HG03520 (cell line): ENCODE data around the gene SLC1A4.
A peak's percentile ranks its signal among the peaks of the same experiment; 100 is the strongest.
"Not testable (repeated sequence)": the region's sequence is repeated elsewhere in the genome, so short reads cannot be mapped to it uniquely, and the experiment has no call there.

ENCODE experiments used
- ATAC-seq: cut with Tn5 transposase; IDR thresholded peaks from one replicate; pipeline ENCODE4 v1.9.1; 2021; ENCODE audit warnings: mild to moderate bottlenecking, moderate library complexity; ENCODE audit not compliant: unreplicated experiment

Gene SLC1A4

GRCh38 chr2:65023742-65024141 lies 34.5 kb downstream of the SLC1A4 start:
- no peak for ATAC-seq

- ATAC-seq, result no peak
Observed at GRCh38 chr2:65024149-65024829, 35.1 kb downstream of the SLC1A4 start.

GRCh38 chr2:65025453-65026123 lies 36.4 kb downstream of the SLC1A4 start:
- ATAC-seq, result no peak

DNA sequence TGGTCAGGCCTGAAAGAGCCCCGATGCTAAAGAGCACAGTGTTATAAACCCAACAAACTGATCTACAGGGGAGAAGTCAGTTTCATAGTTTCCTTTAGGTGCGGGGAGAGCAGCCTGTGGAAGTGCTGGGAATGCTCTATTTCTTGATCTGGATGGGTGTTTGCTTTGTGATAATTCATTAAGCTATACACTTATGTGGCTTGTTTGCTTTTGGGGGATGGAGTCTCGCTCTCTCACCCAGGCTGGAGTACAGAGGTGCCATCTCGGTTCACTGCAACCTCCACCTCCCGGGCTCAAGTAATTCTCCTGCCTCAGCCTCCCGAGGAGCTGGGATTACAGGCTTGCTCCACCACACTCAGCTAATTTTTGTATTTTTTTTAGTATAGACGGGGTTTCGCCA lies 37.0 kb downstream of the SLC1A4 start:
- ATAC-seq, result no peak

DNA sequence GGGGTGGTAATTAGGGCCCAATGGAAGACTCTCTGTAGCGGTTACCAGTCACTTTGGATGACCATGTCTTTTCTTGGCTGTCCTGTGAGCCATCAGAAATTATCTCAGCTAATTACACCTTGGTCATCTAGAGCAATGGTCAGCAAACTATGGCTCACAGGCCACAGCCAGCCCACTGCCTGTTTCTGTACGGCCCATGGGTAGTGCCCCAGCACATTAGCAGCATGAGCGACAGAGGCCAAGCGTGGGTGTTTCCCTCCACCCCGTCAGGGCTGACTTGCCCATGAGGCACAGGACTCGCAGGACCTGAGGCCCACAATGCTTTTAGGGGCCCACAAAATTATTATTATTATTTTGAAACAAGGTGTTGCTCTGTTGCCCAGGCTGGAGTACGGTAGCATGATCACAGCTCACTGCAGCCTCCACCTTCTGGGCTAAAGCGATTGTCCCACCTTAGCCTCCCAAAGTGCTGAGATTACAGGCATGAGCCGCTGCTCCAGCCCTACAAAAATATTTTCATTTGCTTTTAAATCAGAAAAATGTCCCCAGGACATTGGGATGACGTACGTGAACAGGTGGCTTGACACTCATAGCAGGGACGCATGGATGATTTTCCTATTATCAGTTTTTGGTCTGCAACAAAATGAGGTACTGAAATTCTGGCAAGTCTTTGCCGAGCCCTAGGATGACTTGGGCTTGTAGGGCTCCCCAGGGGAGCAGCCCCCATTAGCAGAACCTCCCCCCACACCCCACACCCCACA lies 37.7 kb downstream of the SLC1A4 start:
- ATAC-seq, result no peak

DNA sequence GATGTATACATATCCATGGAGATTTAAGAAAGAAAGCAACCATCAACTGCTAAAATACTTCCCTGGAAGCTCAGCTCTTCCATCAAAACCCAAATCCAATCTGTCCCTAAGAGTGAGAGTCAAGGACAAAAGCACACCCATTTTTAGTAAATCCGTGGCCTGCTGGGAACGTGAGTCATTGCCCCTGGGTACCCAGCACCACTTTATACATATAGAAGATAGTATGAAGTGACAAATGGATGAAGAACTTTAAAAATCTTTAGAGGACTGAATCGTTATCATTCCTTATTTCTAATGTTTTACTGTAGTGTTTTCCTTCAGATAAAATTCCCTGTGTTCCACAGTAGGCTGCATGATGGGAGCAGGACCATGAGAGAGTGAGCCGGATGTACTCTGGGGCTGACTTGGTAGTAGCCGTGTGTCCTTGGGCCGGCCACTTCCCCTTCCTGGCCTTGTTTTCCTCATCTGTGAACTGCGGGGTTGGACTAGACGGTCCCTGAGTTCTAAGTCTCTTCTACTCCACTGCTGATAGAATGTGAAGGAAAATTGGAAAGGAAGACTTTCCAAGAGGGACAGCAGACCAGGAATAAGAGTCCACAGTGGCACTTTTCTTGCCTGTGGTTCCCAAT lies 38.5 kb downstream of the SLC1A4 start:
- ATAC-seq, result no peak

GRCh38 chr2:65030476-65031332 lies 41.5 kb downstream of the SLC1A4 start:
- ATAC-seq, result no peak

DNA sequence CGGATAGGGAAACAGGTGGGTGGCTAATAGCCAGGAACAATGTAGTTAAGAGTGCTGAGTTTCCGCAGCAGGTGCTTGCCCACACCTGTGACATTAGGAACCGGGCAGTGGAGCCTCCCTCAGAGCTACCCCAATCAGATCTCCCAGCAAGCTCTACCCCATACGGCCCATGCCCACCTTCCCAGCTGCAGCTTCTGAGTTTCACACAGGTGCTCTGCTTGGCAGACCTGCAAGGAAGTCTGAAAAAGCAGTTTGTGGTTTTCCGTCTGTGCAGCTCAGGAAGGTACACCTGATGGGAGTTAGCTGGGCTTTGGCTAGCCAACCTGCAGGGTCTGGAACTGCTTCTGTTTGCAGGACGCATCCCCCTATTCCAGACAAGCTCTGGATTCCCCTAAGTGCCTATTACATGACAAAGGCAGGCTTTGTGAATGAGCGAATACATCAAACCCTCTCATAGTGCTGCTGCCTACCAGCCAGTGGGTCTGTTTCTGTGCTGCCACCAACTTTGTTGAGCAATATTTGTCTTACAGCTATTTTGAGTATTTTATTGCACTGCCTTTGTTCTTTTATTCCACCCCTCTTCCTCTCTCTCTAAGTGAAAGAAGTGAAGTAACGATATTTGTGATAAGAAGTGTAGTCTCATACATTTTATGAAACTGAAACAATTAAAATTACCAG lies 42.3 kb downstream of the SLC1A4 start:
- ATAC-seq, result no peak

DNA sequence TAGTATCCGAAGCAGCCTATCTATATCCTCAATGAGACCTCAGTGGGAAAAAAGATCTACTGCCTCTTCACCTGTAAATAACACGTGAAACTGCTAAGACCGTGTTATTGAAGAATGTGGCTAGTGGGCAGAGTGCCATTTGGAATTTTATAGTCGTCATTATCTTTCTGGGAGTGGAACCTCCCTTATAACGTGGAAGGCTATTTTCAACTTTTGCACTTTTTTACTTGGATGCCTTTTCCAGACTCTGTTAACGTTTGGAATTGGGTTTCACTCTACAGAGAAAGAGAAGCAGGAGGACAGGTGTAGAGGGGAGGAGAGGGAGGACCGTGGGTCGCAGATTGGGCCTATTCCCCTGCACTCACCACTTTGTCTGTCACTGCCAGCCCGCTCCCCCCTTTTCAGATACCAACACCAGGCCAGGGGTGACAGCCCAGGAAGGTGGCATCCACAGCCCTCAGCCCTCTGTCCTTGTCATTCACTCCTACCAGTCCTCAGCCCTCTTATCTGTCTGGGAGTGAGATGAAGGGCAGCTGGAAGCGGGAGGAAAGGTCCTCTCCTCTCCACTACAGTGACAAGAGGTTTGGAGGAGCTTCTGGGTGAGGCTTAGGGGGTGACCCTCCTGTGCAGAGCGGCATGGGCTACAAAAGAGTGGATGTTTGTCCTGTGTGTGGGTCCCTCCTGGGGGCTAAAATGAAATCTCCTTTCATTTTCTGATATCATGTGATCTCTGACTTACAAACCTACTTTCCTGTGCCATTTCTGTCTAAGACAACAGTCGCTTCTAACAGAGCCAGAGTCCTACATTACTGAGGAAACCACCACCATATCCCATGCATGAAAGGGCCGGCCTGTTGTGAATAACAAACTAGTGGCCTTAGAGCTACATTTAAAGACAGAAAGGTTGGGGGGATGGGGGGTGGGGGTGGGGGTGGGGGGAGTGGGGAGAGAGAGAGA lies 43.1 kb downstream of the SLC1A4 start:
- ATAC-seq, result no peak

- no peak for ATAC-seq
Observed at GRCh38 chr2:65033178-65033577, 44.0 kb downstream of the SLC1A4 start.

DNA sequence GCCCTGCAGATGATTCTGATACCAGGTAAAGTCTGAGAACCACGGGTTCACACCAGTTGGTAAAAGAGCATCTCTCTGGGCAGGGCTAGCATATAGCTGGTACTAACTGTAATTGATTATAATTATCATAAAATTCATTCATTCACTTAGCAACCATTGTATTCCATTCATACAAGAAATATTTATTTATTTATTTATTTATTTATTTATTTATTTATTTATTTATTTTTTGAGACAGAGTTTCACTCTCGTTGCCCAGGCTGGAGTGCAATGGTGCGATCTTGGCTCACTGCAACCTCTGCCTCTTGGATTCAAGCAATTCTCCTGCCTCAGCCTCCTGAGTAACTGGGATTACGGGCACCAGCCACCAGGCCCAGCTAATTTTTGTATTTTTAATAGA lies 44.5 kb downstream of the SLC1A4 start:
- not testable (repeated sequence) for ATAC-seq

- ATAC-seq, result no peak
Observed at GRCh38 chr2:65035351-65035943, 46.2 kb downstream of the SLC1A4 start.

DNA sequence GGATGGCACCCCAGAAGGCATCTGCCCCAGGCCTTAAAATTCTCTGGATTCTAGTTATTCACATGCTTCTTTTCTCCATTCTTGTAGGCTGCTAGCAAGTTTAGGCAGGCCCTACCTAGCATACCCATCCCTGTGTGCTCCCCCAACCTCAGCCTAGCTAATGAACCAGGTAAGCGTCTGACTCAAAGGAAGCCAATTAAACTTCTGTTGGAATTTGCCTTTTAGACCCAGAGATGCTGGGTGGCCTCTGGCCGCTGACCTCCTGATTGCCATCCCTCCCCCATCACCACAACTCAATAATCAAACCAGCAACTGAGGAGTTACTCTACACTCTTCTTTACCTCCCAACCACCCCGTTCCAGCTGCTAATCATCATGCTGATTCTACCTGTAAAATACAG lies 48.0 kb downstream of the SLC1A4 start:
- ATAC-seq, result no peak

- ATAC-seq, result no peak
Observed at GRCh38 chr2:65039640-65040039, 50.4 kb downstream of the SLC1A4 start.

GRCh38 chr2:65040400-65041261 lies 51.4 kb downstream of the SLC1A4 start:
- ATAC-seq, result peak; percentile 61

DNA sequence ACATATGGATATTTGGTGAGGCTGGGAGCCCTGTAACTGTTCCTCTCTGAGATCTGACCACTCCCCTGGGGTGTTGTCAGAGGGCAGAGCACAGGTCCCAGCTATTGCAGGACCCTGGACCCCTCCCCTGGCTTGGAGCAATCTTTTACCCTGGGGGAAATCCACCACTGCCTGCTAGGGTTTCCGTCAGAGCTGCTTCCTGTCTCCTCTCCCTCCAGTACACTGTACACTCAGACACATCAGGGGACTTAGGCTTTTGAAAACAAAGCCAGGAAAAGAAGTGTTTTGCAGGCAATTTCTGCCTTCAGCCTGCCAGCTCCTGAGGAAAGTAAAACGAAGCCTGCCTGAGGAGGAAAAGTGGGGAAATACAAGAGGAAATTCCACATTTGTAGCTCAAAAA lies 53.8 kb downstream of the SLC1A4 start:
- no peak for ATAC-seq

DNA sequence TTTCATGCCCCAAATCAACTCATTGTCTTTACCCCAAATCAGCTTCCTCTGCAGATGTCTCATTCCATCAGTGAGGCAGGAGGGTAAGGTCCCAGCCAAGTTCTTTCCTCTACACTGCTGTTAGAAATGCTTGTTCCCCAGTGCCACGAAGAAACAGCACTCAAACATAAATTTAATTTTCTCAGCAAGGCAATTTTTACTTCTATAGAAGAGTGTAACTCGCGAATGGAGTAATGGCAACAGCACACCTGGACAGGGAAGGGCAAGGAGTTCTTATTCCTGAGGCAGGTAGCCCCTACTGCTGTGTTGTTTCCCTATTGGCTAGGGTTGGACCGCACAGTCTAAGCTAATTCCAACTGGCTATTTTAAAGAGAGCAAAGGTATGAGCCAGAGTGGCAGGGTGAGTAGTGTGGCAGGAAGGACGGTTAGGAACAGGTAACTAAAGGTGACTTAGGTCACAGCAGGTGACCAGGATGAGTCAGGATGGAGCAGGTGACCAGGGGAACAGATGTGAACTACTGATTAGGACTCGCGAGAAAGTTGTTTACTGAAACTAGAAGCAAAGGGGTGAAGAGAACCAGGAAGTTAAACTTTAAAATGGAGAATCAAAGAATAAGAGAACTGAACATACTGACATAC lies 55.0 kb downstream of the SLC1A4 start:
- no peak for ATAC-seq
